H1 (cell line): ENCODE measurements around the gene BCAS4. TPM values are rescaled to one million over a fixed set of nuclear protein-coding genes. Genes with fewer than 3 reads are reported as not detected.

Experiments used
- CTCF ChIA-PET: fragments of 300-600 bp; sonication (Branson Sonifier 250); formaldehyde crosslinking; loops from one replicate; lab custom pipeline; 2021; ENCODE audit not compliant: partially characterized antibody; lab: Charles Lee
- POLR2A ChIA-PET: fragments of 300-600 bp; sonication (Branson Sonifier 250); formaldehyde crosslinking; loops from one replicate; lab custom pipeline; 2021; ENCODE audit warnings: inconsistent platforms; ENCODE audit not compliant: partially characterized antibody; lab: Charles Lee
- DNase-seq, 2 experiments: peaks; one replicate each; pipeline versions ENCODE4 v3.0.0 to v3.0.0-alpha.2; 2010 to 2022; ENCODE audit warnings: low spot score in 2 of 2, low read depth in 1 of 2, mixed read lengths in 1 of 2
- FAIRE-seq: peaks from 2 replicates; lab custom pipeline; 2011; peaks lifted over from hg19 to GRCh38; lab: Jason Lieb, UNC
- H2AFZ ChIP-seq: 2 replicates; pipeline ENCODE4 v1.8.1; 2012; ENCODE audit warnings: low read length, inconsistent platforms
- H2AK5ac ChIP-seq: 2 replicates; pipeline ENCODE4 v1.6.1; 2013; ENCODE audit warnings: low read depth, low read length
- H2BK120ac ChIP-seq: replicated peaks from 2 replicates; pipeline ENCODE3; 2013; ENCODE audit warnings: low read depth, low read length, inconsistent platforms
- H2BK12ac ChIP-seq: 2 replicates; pipeline ENCODE4 v1.6.1; 2013; ENCODE audit warnings: low read depth, low read length
- H2BK15ac ChIP-seq: 2 replicates; pipeline ENCODE4 v1.6.1; 2013; ENCODE audit warnings: low read length
- H2BK20ac ChIP-seq: 2 replicates; pipeline ENCODE4 v1.6.1; 2013; ENCODE audit warnings: low read length
- H2BK5ac ChIP-seq: 2 replicates; pipeline ENCODE4 v1.6.1; 2013; ENCODE audit warnings: low read depth, low read length
- H3K14ac ChIP-seq: 2 replicates; pipeline ENCODE4 v1.6.1; 2013; ENCODE audit warnings: inconsistent platforms; ENCODE audit not compliant: insufficient read length
- H3K18ac ChIP-seq: 2 replicates; pipeline ENCODE4 v1.6.1; 2013; ENCODE audit warnings: low read length; ENCODE audit errors: extremely low read depth
- H3K23ac ChIP-seq: 2 replicates; pipeline ENCODE4 v1.6.1; 2013; ENCODE audit warnings: inconsistent platforms; ENCODE audit not compliant: insufficient read length
- H3K23me2 ChIP-seq: 2 replicates; pipeline ENCODE4 v1.6.1; 2013; ENCODE audit warnings: low read depth, low read length
- H3K27ac ChIP-seq: 2 replicates; pipeline ENCODE4 v1.6.1; 2011; ENCODE audit warnings: low read depth, low read length, inconsistent platforms
- H3K27me3 ChIP-seq, 4 experiments: replicated peaks in 1 of 4; 1 replicate in 1 of 4; 2 replicates in 3 of 4; pipeline versions ENCODE4 v1.6.1 to v1.8.1; 2011 to 2013; ENCODE audit warnings: low read length in 3 of 4, mild to moderate bottlenecking in 3 of 4, inconsistent platforms in 2 of 4, mixed read lengths in 2 of 4, moderate library complexity in 1 of 4; ENCODE audit not compliant: control insufficient read depth in 3 of 4, insufficient read depth in 3 of 4; ENCODE audit errors: extremely low read depth in 1 of 4
- H3K36me3 ChIP-seq, 4 experiments: 2 replicates each; pipeline versions ENCODE4 v1.6.1 to v1.8.1; 2011 to 2013; ENCODE audit warnings: mild to moderate bottlenecking in 4 of 4, low read length in 3 of 4, moderate library complexity in 2 of 4, control low read depth in 1 of 4, inconsistent platforms in 1 of 4; ENCODE audit not compliant: insufficient read depth in 4 of 4, control insufficient read depth in 2 of 4
- H3K4ac ChIP-seq: replicated peaks from 2 replicates; pipeline ENCODE3; 2013; ENCODE audit warnings: low read length, low read depth, mixed read lengths, inconsistent platforms; ENCODE audit not compliant: insufficient read length
- H3K4me1 ChIP-seq, 4 experiments: replicated peaks in 1 of 4; 1 replicate in 1 of 4; 2 replicates in 3 of 4; pipeline versions ENCODE4 v1.6.1 to v1.8.1; 2011 to 2013; ENCODE audit warnings: low read length in 3 of 4, inconsistent platforms in 2 of 4, mixed read lengths in 1 of 4; ENCODE audit not compliant: insufficient read depth in 4 of 4, control insufficient read depth in 3 of 4
- H3K4me2 ChIP-seq, 2 experiments: 2 replicates each; pipeline versions ENCODE4 v1.6.1 to v1.8.1; 2011 to 2013; ENCODE audit warnings: low read depth in 2 of 2, low read length in 2 of 2, control low read depth in 1 of 2, inconsistent platforms in 1 of 2, mild to moderate bottlenecking in 1 of 2; ENCODE audit not compliant: insufficient read depth in 1 of 2
- H3K4me3 ChIP-seq, 4 experiments: fragments of 200-600, 300-600 bp in 1 of 4; sonication (generic), shearing (Covaris generic), sonication (Bioruptor Twin) in 1 of 4; 2 replicates each; pipeline versions ENCODE4 v1.5.1 to v1.8.1; 2011 to 2016; ENCODE audit warnings: low read length in 4 of 4, low read depth in 3 of 4, control low read depth in 2 of 4, inconsistent platforms in 2 of 4, mild to moderate bottlenecking in 2 of 4, mixed read lengths in 1 of 4, moderate library complexity in 1 of 4; ENCODE audit not compliant: insufficient read depth in 2 of 4; ENCODE audit errors: extremely low read depth in 1 of 4
- H3K56ac ChIP-seq: replicated peaks from 2 replicates; pipeline ENCODE3; 2013; ENCODE audit warnings: low read depth, mild to moderate bottlenecking, mixed read lengths, low read length, inconsistent platforms; ENCODE audit not compliant: insufficient read length
- H3K79me1 ChIP-seq: 2 replicates; pipeline ENCODE4 v1.6.1; 2013; ENCODE audit warnings: low read depth, low read length, control low read depth
- H3K79me2 ChIP-seq, 2 experiments: 2 replicates each; pipeline versions ENCODE4 v1.6.1 to v1.8.1; 2012 to 2013; ENCODE audit warnings: low read length in 2 of 2, mild to moderate bottlenecking in 2 of 2, inconsistent platforms in 1 of 2; ENCODE audit not compliant: insufficient read depth in 2 of 2, control insufficient read depth in 1 of 2
- H3K9ac ChIP-seq, 4 experiments: replicated peaks in 1 of 4; 1 replicate in 1 of 4; 2 replicates in 3 of 4; pipeline versions ENCODE4 v1.6.1 to v1.8.1; 2011 to 2013; ENCODE audit warnings: low read depth in 3 of 4, low read length in 3 of 4, control low read depth in 2 of 4, mild to moderate bottlenecking in 2 of 4, moderate library complexity in 2 of 4, inconsistent platforms in 1 of 4; ENCODE audit errors: extremely low read depth in 1 of 4
- H3K9me3 ChIP-seq, 2 experiments: 2 replicates each; pipeline versions ENCODE4 v1.6.1 to v1.8.1; 2012 to 2013; ENCODE audit warnings: mild to moderate bottlenecking in 2 of 2, moderate library complexity in 2 of 2, control low read depth in 1 of 2, inconsistent platforms in 1 of 2, low read depth in 1 of 2, low read length in 1 of 2, mixed read lengths in 1 of 2; ENCODE audit not compliant: insufficient read depth in 2 of 2
- H4K20me1 ChIP-seq, 2 experiments: replicated peaks in 1 of 2; 2 replicates each; pipeline versions ENCODE3 to v1.8.1; 2011 to 2013; ENCODE audit warnings: inconsistent platforms in 2 of 2, low read length in 2 of 2, mild to moderate bottlenecking in 1 of 2; ENCODE audit not compliant: insufficient read depth in 2 of 2, control insufficient read depth in 1 of 2
- H4K5ac ChIP-seq: 2 replicates; pipeline ENCODE4 v1.6.1; 2013; ENCODE audit warnings: low read length, low read depth, mixed read lengths, inconsistent platforms; ENCODE audit not compliant: insufficient read length
- H4K8ac ChIP-seq: 2 replicates; pipeline ENCODE4 v1.8.0; 2013; ENCODE audit warnings: mild to moderate bottlenecking, moderate library complexity, low read length, inconsistent platforms; ENCODE audit not compliant: insufficient read depth; ENCODE audit errors: extremely low read depth
- H4K91ac ChIP-seq: replicated peaks from 2 replicates; pipeline ENCODE3; 2013; ENCODE audit warnings: low read length, mixed read lengths, inconsistent platforms; ENCODE audit not compliant: insufficient read length
- NANOG ChIP-seq: IDR thresholded peaks from 2 replicates; pipeline ENCODE4 v1.6.1; 2011; ENCODE audit warnings: low read length, low read depth, mild to moderate bottlenecking, inconsistent platforms; ENCODE audit not compliant: insufficient read depth, poor library complexity, severe bottlenecking
- POLR2AphosphoS5 ChIP-seq: IDR thresholded peaks from 2 replicates; pipeline ENCODE4 v1.6.1; 2011; ENCODE audit warnings: low read depth, low read length
- SP1 ChIP-seq: IDR thresholded peaks from 2 replicates; pipeline ENCODE4 v1.6.1; 2011; ENCODE audit warnings: low read depth, low read length
- WGBS, 2 experiments: shearing (Covaris generic) in 1 of 2; methylation state at CpG; one replicate each; pipeline versions ENCODE4 v1.1.6 to v1.1.7; 2013 to 2015; ENCODE audit warnings: low lambda C conversion rate in 2 of 2, mixed read lengths in 2 of 2, inconsistent platforms in 1 of 2, low coverage in 1 of 2, missing lambda C conversion rate in 1 of 2; ENCODE audit not compliant: insufficient replicate concordance in 2 of 2, insufficient coverage in 1 of 2, insufficient read length in 1 of 2; ENCODE audit errors: extremely low coverage in 1 of 2, missing lambda C conversion rate in 1 of 2; 5-methylcytosine and 5-hydroxymethylcytosine counted together
- polyA plus RNA-seq, 7 experiments: library from polyadenylated mRNA; depleted of rRNA in 3 of 7; stranded (reverse) in 5 of 7; unstranded in 2 of 7; fragments of >200 nt in 5 of 7; fragments of 200-250 nt in 2 of 7; gene quantifications; 1 replicate in 5 of 7; 2 replicates in 1 of 7; 4 replicates in 1 of 7; pipeline versions ENCODE4 v1.2.1 to v1.2.3, GENCODE V29; 2011 to 2013; ENCODE audit warnings: missing spikeins in 2 of 7, mixed read lengths in 2 of 7
- total RNA-seq: library from RNA; stranded (reverse); fragmentation: NEBNext Ultra II Directional; extraction: Animal tissue kit (Norgen Biotek cat#: 25700); gene quantifications from 2 replicates; pipeline ENCODE4 v1.2.1, GENCODE V29; 2021

Gene BCAS4
- total and polyA plus RNA-seq, 2 of the 8 experiments (the other 6 are each of a cell fraction or from before 2014, with no cell fraction given): 21.2 to 23.6 TPM

DNA sequence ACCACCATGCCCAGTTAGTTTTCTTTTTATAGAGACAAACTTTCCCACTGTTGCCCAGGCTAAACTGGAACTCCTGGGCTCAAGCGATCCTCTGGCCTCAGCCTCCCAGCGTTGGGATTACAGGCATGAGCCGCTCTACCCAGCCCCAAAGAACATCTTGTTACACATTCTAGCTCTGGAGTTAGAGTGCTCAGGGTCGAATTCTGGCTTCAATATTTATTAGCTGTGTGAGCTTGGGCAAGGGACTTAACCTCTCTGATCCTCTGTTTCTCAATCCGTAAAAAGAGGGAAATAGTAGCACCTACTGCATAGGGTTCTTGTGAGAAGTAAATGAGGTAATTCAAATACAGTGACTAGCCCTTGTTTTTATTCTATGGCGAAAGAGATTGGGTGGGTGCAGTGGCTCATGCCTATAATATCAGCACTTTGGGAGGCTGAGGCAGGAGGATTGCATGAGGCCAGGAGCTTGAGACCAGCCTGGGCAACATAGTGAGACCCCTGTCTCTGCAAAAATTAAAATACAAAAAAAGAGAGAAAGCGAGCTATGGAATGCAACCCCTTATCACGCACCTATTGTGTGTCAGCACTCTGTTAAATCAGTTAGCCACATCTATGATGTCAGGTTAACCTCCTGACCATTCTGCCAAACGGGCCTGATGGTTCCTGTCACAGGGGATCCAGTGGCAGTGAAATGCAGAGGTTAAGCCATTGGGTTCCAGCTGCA is 19.7 kb downstream of the BCAS4 start:
- FAIRE-seq: no peak
- TF ChIP-seq SP1 (no peak), POLR2AphosphoS5 (no peak), NANOG (no peak)

More for the DNA sequence above, 19.7 kb downstream of the BCAS4 start:
- no peak overlapping the region for H3K23ac ChIP-seq
- H2BK120ac ChIP-seq: no peak overlapping the region
- no peak overlapping the region for H3K9ac ChIP-seq
- H4K20me1 ChIP-seq: no peaks in the 10 kb centered on the region
- no peak overlapping the region for H3K27ac ChIP-seq
- POLR2A ChIA-PET: interaction anchor here (0.9 to 2.7 kb wide), 2 partner anchors 115 to 117 kb away, joined by 4 to 9 read pairs; partner anchors contain the start of gene ADNP
- H3K4me3 ChIP-seq: no peak overlapping the region
- H3K56ac ChIP-seq: no peak overlapping the region
- no peak overlapping the region for H4K91ac ChIP-seq
- H3K27me3 ChIP-seq: no peaks in the 10 kb centered on the region
- H3K4ac ChIP-seq: no peak overlapping the region
- no peaks in the 10 kb centered on the region for H3K23me2 ChIP-seq
- peaks cover 0 to 9% (median 4%) of the 10 kb centered on the region in 4 experiments; a peak in 4 of 7 replicates for H3K4me1 ChIP-seq
- H3K9me3 ChIP-seq: no peaks in the 10 kb centered on the region
- H2AK5ac ChIP-seq: no peak overlapping the region
- H2BK15ac ChIP-seq: no peak overlapping the region
- WGBS, 2 experiments: 94% methylated on average over 9 of the region's 9 CpGs; no CpG with 5 or more reads in 1 of the 2 experiments
- H3K14ac ChIP-seq: no peak overlapping the region
- no peak overlapping the region for H2BK12ac ChIP-seq
- CTCF ChIA-PET: interaction anchor here (0.9 to 1.5 kb wide), 4 partner anchors 20 to 188 kb away, joined by 3 to 4 read pairs (median 3); partner anchors contain the start of gene BCAS4
- H3K79me2 ChIP-seq: no peaks in the 10 kb centered on the region; a peak in 1 of 4 replicates
- no peaks in the 10 kb centered on the region for H3K36me3 ChIP-seq
- no peak overlapping the region for H2BK5ac ChIP-seq
- no peaks in the 10 kb centered on the region for H3K79me1 ChIP-seq
- H4K8ac ChIP-seq: no peak overlapping the region
- no peak overlapping the region for H2AFZ ChIP-seq
- DNase-seq: no peak
- no peak overlapping the region for H3K4me2 ChIP-seq
- no peak overlapping the region for H2BK20ac ChIP-seq
- 0 out of 2 replicates have a peak overlapping the region, but pooled peaks have one; percentile 28 for H3K18ac ChIP-seq
- no peak overlapping the region for H4K5ac ChIP-seq
